ENCODE measurements around the gene DNAJB2.
"Not testable (repeated sequence)": the region's sequence is repeated elsewhere in the genome, so short reads cannot be mapped to it uniquely, and the experiment has no call there.

Gene DNAJB2

DNA sequence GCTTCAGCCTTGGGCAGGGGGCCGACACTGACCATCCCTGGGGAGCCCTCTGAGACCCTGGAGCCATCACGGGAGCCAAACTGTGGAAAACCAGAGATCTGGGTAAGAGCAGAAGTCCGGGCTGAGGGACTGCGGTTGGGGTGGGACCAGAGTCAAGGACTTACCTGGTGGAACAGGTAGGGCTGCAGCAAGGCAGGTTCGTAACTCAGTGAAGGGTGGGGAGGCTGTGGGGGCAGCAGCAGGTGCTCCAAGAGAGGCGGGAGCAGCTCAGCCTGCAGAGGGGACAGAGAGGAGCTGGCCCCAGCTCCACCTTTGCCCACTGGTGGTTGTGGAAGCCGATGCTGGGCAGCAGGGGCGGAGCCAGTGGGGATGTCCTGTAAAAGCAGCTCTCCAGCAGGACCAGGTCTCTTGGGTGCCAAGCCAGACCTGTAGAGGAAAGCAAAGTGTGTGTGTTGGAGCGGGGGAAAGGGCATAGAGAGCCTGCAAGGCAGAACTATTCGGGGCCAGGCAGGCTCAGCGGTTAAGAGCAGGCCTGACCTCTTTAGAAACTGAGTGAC lies 23.3 kb downstream of the DNAJB2 start:
- DNase-seq (ENCODE audit: low spot score), result no peak

DNA sequence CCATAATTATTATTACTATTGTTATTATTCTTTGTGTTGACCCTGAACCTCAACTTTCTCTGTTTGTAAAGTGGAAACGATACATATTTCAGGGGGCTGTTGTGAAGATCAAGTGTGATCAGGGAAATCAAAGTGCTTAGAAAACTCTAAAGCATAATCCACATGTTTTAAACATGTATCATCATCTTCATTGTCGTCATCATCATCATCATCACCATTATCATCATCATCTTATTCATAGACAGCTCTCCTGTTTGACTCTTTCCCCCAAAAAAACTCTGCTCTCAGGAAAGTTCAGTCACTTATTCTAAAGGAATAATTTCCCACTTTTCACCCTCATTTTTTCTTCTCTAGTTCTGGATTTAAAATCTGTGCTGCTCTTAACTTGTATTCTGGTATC lies 25.1 kb downstream of the DNAJB2 start:
- no peak for DNase-seq (ENCODE audit: low spot score)

DNA sequence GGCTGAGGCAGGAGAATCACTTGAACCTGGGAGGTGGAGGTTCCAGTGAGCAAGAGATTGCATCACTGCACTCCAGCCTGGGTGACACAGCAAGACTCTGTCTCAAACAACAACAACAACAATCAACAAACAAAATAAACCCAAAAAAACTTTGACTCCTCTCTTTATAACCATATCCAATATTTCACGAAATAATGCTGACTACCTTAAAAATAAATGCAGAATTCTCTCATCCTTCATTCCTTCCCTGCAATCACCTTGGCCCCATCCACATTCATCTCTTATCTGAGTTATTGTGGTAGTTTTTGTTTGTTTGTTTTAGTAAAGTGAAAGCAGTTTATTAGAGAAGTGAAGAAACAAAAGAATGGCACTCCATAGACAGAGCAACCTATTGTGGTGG lies 26.9 kb downstream of the DNAJB2 start:
- no peak for DNase-seq (ENCODE audit: low spot score)

DNA sequence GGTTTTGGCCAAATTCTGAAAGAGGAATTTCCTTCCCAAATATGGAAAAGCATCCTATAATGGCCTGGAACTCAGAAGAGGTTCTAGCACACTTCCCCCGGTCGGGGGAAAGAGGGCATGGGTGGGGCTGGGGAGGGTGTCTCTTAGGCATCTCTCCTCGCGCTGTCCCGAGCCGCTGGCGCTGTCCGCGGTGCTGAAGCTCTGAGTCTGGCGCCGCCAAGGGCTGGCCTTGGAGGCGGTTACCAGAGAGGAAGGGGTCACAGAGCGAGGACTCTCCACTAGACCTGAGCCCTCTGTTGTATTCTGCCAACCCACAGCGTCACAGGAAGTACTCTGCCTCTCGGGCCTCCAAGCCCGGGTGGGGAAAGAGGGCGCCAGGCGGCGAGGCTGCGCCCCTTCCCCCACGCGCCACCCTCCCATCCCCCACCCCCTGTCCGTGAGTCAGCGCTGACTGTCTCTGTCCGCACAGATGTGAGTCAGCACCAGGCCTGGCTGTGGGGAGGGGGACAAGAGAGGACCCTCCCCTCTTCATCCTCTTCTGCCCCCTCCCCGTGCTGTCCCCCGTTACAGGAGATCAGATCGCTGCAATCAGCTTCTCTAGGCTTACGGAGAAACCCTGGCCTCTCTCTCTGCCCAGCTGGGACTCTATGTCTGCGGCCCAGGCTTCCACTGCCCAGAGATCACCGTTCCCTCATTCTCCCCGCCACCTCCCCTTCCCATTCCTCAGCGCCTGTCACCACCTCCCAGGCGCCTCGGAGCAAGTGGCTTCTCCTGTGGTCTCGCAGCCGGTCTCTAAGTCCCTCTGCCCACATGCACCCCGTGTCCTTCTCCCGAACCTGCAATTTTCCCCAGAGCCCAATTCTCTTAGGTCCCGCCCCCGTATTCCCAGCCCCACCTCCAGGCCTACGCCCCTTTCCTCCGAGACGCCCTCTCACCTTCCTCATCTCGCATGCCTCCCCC lies 29.3 kb downstream of the DNAJB2 start:
- peak; percentile 89 for DNase-seq (ENCODE audit: low spot score)

DNA sequence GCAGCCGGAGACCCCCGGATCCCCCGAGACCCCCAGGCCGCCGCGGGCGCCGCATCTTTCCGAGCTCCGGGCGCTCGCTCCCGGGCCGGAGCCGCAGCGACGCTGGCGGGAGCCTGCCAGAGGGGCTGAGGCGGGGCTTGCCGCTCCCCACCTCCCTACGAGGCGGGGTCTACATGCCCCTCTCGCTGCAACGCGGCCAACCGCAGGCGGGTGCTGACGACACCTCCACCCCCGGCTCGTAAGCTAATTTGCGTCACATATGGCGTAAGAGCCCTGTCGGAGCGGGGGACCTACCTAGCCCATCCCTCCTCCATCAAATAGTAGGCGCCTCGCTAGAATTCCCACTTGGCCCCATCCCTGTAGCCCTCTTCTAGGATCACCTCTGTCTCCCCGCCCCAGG lies 30.1 kb downstream of the DNAJB2 start, which contains the start of gene PTPRN:
PTPRN (minus strand) TSS at position 124 of the 400 bp plus-strand sequence; CDS start at position 55, 69 bp downstream.
- DNase-seq (ENCODE audit: low spot score), result no peak

DNA sequence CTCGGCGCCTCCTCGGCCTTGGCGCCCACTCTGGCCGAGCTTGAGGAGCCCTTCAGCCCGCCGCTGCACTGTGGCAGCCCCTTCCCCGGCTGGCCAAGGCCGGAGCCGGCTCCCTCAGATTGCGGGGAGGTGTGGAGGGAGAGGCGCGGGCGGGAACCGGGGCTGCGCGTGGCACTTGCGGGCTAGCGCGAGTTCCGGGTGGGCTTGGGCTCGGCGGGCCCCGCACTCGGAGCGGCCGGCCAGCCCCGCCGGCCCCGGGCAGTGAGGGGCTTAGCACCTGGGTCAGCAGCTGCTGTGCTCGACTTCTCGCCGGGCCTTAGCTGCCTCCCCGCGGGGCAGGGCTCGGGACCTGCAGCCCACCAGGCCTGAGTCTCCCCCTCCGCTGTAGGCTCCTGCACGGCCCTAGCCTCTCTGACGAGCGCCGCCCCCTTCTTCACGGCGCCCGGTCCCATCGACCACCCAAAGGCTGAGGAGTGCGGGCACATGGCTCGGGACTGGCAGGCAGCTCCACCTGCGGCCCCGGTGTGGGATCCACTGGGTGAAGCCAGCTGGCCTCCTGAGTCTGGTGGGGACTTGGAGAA lies 33.6 kb downstream of the DNAJB2 start:
- DNase-seq (ENCODE audit: low spot score), result not testable (repeated sequence)

DNA sequence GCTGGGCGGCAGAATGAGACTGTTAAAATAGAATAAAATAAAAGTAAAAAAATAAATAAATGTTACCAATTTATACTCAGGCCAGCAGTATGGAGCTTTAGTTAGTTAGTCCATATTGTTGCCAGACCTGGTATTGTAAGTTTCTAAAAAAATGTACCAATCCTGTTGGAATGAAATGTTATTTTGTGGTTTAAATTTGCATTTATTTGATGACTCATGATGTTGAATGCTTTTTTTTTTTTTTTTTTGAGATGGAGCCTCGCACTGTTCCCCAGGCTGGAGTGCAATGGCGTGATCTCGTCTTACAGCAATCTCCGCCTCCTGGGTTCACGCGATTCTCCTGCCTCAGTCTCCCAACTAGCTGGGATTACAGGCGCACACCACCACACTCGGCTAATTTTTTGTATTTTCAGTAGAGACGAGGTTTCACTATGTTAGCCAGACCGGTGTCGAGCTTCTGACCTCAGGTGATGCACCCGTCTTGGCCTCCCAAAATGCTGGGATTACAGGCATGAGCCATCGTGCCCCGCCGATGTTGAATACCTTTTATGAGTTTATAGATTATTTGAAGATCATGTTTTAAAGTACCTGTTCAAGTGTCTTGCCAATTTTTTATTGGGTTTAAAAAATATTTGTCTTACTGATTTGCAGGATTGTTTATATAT lies 35.8 kb downstream of the DNAJB2 start:
- no peak for DNase-seq (ENCODE audit: low spot score)

DNA sequence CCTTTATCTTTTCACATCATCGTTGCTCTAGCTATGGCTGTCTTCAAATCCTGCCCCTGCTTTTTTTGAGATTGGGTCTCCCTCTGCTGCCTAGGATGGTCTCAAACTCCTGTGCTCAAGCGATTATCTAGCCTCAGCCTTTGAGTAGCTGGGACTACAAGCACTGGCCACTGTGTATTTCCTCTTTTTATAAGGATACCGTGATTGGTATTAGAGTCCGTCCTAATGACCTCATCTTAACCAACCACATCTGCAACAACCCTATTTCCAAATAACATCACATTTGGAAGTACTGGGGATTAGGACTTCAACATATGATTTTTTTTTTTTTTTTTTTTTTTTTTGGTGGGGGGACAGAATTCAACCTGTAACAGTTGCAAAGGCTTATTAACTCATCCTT lies 44.3 kb downstream of the DNAJB2 start:
- DNase-seq (ENCODE audit: low spot score), result no peak

DNA sequence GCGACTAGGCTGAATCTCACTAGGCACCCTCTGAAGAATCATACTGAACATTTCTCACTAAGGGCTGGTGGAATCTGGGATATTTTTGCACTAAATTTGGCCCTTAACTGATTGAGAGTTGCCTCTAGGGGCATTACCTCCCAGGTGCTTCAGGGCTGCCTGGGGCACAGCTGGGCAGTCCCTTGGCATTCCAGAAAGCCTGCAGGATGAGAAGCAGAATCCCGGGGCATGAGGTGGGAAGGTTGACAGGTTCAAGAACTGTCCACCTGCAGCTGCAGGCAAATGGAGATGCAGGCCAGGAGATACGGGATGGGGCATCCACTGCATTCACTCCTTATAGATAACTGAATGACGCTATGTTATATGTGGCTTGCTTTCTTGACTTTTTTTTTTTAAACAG lies 46.0 kb downstream of the DNAJB2 start:
- no peak for DNase-seq (ENCODE audit: low spot score)

DNA sequence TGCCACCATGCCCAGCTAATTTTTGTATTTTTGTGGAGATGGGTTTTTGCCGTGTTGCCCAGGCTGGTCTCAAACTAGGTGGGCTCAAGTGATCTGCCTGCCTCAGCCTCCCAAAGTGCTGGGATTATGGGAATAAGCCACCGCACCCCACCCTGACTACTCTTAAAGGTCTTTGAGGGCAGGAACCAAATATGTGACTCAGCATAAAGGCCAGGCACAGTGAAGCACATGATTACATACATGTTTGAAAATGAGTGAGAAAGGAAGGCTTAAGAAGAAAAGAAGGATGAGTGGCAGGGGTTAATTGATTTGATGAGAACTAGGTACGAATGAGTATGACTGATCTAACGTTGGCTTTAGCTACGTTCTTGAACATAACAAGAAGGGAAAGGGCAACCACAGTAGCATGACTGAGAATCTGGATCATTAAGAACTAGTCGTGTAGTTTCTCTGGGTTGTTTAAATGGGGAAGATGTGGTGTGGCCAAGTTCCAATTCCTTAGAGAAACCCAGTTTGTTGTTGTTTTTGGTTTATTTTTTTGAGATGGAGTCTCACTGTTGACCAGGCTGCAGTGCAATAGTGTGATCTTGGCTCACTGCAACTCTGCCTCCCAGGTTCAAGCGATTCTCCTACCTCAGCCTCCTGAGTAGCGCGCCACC lies 46.6 kb downstream of the DNAJB2 start:
- no peak for DNase-seq (ENCODE audit: low spot score)

DNA sequence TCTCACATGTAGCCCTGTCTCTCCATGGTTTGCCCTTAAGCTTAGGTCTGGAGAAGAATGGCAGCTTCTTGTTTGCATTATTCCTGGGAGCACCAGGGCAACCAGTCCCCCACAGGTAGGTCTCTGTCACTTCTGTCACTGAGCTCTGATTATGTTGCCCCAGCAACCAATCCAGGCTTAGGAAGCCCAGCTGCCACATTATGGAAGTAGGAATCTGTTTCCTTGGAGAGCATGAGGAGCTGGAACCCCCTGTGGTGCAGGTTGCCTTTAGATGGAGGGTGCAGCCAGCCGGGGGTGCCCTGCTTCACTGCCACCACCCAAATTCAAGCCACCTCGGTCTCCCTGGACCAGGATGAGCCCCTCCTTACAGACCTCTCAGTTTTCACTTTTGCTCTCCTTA lies 48.6 kb downstream of the DNAJB2 start:
- no peak for DNase-seq (ENCODE audit: low spot score)

DNA sequence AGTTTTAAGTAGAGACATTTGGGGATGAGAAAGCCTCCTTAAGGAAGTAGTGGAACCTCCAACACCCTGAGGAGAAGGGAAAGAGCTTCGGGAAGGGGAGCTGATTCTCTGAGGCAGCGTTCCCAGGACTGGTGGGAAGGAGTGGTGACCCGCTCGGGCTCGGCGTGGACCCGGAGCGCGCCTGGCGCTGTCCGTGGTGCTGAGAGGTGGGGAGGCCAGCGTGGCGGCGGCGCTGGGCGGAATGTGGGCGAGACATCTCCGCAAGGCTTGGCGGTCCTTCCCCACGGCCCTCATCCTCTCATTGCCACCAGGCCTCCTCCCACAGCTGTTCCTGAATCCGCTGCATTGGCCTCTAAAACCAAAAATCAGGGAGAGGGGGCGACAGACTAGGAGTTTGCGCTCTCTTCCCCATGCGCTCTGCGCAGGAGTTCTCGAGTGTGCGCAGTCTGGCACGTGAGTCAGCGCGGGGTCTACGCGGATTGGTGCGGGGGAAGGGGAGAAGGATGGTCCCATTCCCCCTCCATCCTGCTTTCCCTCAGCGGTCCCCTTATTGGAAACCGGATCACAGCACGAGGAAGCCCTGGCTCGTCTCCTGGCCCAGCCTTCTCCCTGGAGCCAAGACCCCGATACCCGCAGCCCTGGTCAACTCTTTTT lies 52.5 kb downstream of the DNAJB2 start:
- peak; percentile 84 for DNase-seq (ENCODE audit: low spot score)

DNA sequence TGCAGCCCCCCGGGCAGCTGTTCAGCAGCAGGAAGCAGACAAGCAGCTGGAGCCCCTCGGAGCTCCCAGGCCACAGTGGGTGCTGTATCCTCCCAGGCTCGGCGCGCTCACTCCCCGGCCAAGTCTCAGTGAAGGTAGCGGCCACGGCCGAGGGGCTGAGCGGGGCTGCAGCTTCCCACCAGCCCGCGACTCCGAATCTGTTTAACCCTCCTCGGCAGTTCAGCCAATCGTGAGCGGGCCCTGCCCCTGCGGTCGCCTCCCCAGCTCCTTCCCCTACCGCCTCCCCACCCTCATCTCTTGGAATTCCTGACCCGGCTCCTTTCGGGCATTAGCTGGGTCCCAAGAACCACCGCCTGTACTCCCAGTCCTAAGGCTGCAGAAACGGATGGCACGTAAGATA lies 53.4 kb downstream of the DNAJB2 start, which contains the start of gene RESP18:
RESP18 (minus strand) TSS at position 203 of the 400 bp plus-strand sequence.
- no peak for DNase-seq (ENCODE audit: low spot score)

DNA sequence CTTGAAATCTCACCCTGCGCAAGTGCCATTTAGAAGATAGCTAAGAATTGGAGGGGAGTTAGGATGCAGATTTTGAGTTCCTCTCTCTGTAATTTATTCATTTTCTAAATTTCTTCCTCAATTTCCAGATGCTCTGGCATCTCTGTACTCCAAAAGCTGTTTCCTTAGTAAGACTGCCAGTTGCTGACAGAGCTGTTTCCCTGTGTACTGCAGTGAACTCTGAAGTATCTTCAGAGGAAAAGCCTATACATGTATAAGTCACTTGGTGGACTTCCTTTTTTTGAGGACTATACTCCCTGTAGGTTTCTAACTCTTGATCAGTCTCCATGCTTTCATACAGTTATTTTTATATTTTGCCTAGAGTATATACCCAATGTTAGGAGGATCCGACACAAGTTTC lies 54.9 kb downstream of the DNAJB2 start:
- no peak for DNase-seq (ENCODE audit: low spot score)

DNA sequence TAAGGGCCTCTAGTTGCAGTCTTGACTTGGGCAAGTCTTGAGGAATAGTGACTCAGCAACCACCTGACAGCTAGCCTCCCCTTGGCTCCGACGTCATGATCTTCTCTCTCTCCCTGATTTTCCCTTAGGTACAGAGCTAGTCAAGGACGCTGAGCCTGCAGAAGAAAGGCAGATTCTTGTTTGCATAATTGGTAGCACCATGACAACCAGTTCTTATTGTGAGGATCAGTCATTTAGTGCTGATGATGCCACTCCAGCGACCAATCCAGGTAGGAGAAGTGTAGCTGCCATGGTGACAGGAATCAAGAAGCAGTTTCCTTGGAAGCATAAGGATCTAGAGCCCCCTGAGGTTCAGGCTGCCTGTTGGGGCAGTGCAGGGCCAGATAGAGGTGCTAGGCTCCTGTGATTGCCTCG lies 56.2 kb downstream of the DNAJB2 start:
- no peak for DNase-seq (ENCODE audit: low spot score)
